Suppressor macrophage (primary cell): ENCODE measurements around the gene OR11A1.
A peak's percentile ranks its signal among the peaks of the same experiment; 100 is the strongest.

Source experiments
- DNase-seq, 4 experiments: peaks; one replicate each; pipeline ENCODE4 v3.0.0-alpha.2; 2020 to 2022

Gene OR11A1

GRCh38 chr6:29376003-29376402, 80.9 kb downstream of the OR11A1 start:
- peak in 3 of 4 experiments; percentile 5 to 11 (median 9) for DNase-seq
